ENCODE measurements around the gene SH2D2A.
"Not testable (repeated sequence)": the region's sequence is repeated elsewhere in the genome, so short reads cannot be mapped to it uniquely, and the experiment has no call there.

The SH2D2A gene

GRCh38 chr1:156775799-156776198 lies 40.8 kb downstream of the SH2D2A start:
- FAIRE-seq (no peak), DNase-seq (ENCODE audit: insufficient read length, low spot score) (no peak)

GRCh38 chr1:156773607-156774006 lies 43.0 kb downstream of the SH2D2A start:
- FAIRE-seq (no peak), DNase-seq (ENCODE audit: insufficient read length, low spot score) (no peak)

- FAIRE-seq (no peak), DNase-seq (ENCODE audit: insufficient read length, low spot score) (no peak)
These were observed 43.7 kb downstream of the SH2D2A start for GRCh38 chr1:156772728-156773497.

GRCh38 chr1:156772222-156772621 lies 44.4 kb downstream of the SH2D2A start:
- no peak for DNase-seq (ENCODE audit: insufficient read length, low spot score)
- no peak for FAIRE-seq

GRCh38 chr1:156768610-156769295 lies 47.9 kb downstream of the SH2D2A start:
- no peak for FAIRE-seq
- no peak for DNase-seq (ENCODE audit: insufficient read length, low spot score)

- FAIRE-seq = no peak
- no peak for DNase-seq (ENCODE audit: insufficient read length, low spot score)
These were observed 48.6 kb downstream of the SH2D2A start for GRCh38 chr1:156767879-156768604.

DNA sequence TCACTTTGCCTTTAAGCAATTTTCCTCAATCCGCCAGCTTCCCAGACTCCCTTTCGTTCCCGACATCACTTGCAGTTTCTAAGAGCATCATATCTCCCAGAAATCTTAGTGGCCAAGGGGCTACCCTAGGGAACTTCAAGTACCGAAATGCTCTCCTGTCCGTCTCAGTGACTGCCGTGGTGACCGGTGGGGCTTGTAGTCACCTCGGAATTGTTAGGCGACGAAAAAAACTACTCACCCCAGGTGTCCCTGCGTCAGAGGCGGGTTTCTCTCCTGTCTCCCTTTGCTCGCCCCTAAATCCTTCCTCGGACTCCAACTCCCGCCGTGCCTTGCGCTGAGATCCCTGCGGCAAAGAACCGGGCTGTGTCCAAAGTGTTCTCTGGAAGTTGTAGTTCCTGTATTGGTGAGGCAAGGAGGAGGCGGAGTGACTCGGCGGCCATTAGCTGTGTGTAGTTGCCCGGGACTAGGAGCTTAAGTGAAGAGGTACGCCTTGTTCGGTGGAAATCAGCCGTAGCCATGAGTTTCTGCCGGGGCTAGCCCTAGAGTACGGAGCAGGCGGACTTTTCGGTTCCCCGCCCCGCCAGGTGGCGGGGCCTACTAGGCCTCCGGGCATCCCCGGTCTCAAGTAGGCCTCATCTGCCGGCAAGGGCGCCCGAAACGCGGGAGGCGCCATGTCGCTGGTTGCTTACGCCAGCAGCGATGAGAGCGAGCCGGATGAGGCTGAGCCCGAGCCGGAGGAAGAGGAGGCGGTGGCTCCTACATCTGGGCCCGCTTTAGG lies 49.4 kb downstream of the SH2D2A start, which contains the start of gene PRCC:
TSS of gene PRCC (plus strand) at position 435 of the 778 bp plus-strand sequence. CDS start at position 672, 237 bp downstream.
- peak; percentile 9 for FAIRE-seq

DNA sequence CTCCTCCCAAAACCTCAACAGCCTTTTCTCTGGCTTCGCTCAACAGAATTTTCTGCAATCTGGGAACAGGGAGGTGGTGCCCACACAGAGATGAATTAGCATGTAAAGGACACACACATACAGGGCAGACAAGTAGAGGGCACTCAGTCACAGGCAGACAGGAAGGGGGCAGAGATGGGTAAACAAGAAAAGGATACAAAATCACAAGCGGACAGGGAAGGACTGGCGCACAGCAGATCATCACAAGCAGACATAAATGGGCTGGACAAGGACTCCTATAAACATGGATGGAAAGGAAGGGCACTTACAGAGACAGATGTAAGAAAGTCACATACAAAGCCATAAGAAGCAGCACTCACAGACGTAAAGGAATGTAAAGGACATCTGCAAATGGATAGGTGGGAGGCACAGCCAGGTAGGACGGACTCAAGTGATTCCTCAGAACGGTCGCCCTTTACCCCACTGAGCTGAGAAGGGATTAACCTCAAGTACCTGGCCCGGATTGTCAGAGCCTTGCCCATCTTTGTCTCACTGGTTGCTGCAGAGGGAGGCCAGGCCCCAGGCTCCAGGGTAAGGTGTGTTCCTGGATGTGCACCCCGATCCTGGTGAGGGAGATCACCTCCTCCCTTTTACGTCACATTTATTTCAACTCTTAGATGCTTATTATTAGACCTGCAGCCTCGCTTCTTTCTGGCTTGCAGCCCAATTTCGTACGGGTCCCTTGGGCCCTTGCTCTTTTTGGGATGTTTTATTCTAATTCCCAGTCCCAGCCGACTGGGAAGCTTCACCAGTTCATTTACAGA lies 50.1 kb downstream of the SH2D2A start:
- no peak for FAIRE-seq

More for the DNA sequence above, 49.4 kb downstream of the SH2D2A start, which contains the start of gene PRCC:
- peak; percentile 90 for DNase-seq (ENCODE audit: insufficient read length, low spot score)

DNA sequence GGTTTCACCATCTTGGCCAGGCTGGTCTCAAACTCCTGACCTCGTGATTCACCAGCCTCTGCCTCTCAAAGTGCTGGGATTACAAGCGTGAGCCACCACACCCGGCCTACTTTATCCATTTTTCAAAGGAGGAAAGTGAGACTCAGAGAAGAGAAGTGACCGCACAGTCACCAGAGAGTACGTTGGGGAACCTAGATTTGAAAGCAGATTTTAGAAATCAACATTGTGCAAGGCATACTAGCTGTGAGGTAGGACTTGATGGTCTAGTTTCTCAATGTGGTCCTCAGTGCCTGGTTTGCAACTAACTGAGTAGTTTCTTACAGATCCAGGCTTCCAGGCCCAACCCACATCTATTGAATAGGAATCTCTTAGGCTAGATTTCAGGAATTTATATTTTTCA lies 51.0 kb downstream of the SH2D2A start:
- FAIRE-seq = no peak
- no peak for DNase-seq (ENCODE audit: insufficient read length, low spot score)

More for the DNA sequence above, 50.1 kb downstream of the SH2D2A start:
- no peak for DNase-seq (ENCODE audit: insufficient read length, low spot score)

GRCh38 chr1:156765136-156765535 lies 51.5 kb downstream of the SH2D2A start:
- FAIRE-seq; DNase-seq (ENCODE audit: insufficient read length, low spot score): not testable (repeated sequence)

DNA sequence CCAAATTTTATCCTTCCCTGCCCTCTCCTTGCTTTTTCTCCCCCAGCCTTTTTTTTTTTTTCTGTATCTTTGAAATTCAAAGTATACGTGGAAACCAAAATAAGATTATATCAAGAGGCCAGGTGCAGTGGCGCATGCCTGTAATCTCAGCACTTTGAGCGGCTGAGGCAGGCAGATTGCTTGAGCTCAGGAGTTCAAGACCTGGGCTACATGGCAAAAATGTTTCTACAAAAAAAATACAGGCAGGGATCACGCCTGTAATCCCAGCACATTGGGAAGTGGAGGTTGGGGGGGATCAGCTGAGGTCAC lies 55.9 kb downstream of the SH2D2A start:
- FAIRE-seq (no peak), DNase-seq (ENCODE audit: insufficient read length, low spot score) (no peak)

GRCh38 chr1:156760092-156760795 lies 56.4 kb downstream of the SH2D2A start:
- DNase-seq (ENCODE audit: insufficient read length, low spot score) (no peak), FAIRE-seq (no peak)

DNA sequence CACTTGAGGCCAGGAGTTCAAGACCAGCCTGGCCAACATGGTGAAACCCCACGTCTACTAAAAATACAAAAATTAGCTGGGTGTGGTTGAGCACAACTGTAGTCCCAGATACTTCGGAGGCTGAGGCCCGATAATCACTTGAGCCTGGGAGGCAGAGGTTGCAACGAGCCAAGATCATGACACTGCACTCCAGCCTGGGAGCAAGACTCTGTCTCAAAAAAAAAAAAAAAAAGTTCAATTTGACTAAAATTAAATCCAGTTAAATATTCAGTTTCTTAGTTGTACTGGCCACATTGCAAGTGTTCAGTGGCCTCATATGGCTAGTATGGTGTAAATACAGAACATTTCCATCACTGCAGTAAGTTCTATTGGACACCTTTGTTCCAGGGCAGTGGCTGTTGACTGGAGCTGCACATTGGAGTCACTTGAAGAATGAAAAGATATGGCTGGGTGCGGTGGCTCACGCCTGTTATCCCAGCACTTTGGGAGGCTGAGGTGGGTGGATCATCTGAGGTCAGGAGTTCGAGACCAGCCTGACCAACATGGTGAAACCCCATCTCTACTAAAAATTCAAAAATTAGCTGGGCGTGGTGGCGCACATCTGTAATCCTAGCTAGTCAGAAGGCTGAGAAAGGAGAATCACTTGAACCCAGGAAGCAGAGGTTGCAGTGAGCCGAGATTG lies 58.9 kb downstream of the SH2D2A start:
- FAIRE-seq; DNase-seq (ENCODE audit: insufficient read length, low spot score): not testable (repeated sequence)

DNA sequence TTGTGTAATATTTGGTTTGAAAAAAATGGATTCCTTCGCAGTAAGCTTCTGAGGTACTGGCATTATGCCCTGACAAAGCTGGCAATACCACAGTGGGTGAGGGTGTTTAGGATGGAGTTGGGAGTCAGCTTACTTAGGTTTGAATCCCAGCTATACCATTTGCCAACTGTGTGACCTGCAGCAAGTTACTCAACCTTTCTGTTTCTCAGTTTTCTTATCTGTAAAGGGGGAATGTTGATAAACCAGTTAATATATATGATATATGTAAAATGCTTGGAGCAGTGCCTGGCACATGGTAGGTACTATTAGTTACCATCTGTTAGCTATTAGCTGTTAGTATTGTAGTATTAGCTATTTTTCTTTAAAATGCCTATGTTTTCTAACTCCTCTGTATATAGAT lies 60.3 kb downstream of the SH2D2A start:
- no peak for FAIRE-seq
- no peak for DNase-seq (ENCODE audit: insufficient read length, low spot score)

All from HTR-8/SVneo (cell line).